ENCODE measurements around the gene KCNH8.

GRCh38 chr3:19149368-19149767, 1.1 kb downstream of the KCNH8 start:
- TF ChIP-seq POLR2A (IDR thresholded peaks at IDR 0.05) = no peak
- no peak for TF ChIP-seq CTCF (IDR thresholded peaks at IDR 0.05)
- no peak for TF ChIP-seq POLR2AphosphoS5 (IDR thresholded peaks at IDR 0.05)
